HL-60 (cell line): ENCODE data around the gene CAMK2B.

ENCODE experiments used
- DNase-seq, 2 experiments: peaks; one replicate each; pipeline ENCODE4 v3.0.0-alpha.2; 2010 to 2020; ENCODE audit warnings: low read depth in 1 of 2, low spot score in 1 of 2
- H3K27ac ChIP-seq: fragments of 250-450 bp; sonication (Bioruptor Pico); replicated peaks from 2 replicates; pipeline ENCODE4 v1.5.1; 2020; ENCODE audit warnings: mild to moderate bottlenecking, moderate library complexity
- H3K27me3 ChIP-seq: fragments of 250-450 bp; sonication (Bioruptor Pico); 2 replicates; pipeline ENCODE4 v1.5.1; 2021; ENCODE audit warnings: mild to moderate bottlenecking, moderate library complexity; ENCODE audit not compliant: insufficient read depth, poor library complexity, severe bottlenecking
- H3K4me3 ChIP-seq: replicated peaks from 2 replicates; pipeline ENCODE4 v1.5.1; 2011; ENCODE audit warnings: mild to moderate bottlenecking, control low read depth, low read length; ENCODE audit not compliant: insufficient read depth
- GABPA ChIP-seq: IDR thresholded peaks from 2 replicates; pipeline ENCODE4 v1.6.1; 2012; ENCODE audit warnings: low read depth
- POLR2AphosphoS5 ChIP-seq: IDR thresholded peaks from 2 replicates; pipeline ENCODE4 v1.6.1; 2012; ENCODE audit warnings: low read depth
- SPI1 ChIP-seq: IDR thresholded peaks from 2 replicates; pipeline ENCODE4 v1.6.1; 2012; ENCODE audit warnings: low read depth, mild to moderate bottlenecking, borderline replicate concordance
- TF ChIP-seq, protein P1 (sequence below): IDR thresholded peaks from one replicate; pipeline ENCODE4 v1.5.1; 2011; ENCODE audit warnings: low read length, control low read depth, inconsistent platforms; ENCODE audit not compliant: insufficient read depth
- TF ChIP-seq, protein P2 (sequence below): IDR thresholded peaks from 2 replicates; pipeline ENCODE4 v1.6.1; 2012; ENCODE audit warnings: low read depth; ENCODE audit not compliant: insufficient replicate concordance

Gene CAMK2B

DNA sequence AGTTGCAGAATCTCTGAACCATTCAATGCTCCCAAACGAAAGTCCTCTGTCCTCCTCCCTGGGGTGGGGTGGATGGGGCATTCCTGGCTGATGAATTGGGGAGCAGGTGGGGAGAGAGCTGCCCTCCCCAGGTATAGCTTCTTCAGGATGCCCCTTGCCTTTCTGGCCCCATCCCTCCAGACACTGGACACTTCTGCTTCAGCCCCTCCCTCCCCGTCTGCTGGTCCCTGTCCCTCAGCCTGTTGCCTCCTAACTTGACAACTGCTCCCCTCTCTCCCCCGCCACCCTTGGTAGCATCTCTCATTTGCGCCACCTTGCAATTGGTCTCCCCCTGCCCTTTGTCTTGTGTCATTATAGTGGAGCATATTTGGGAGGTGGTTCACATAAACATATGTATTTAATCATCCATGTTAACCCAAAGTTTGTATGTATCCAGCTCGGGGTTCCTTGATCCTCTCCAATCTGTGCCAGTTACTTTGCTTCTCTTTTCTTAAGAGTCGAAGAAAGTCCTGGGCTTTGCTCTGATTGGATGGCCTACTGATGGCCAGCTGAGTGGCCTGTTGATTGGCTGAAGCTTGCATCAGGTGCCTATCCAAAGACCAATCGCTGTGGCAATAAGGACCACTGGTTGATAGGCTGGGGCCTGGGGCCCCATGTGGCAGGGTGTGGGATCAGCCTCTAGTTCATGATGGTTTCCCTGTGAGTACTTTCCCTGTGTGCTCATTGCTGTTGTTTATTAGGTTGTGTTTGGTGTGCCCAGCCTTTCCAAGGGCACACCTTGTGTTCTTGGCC lies 132.2 kb downstream of the CAMK2B start:
- Histone ChIP-seq H3K27me3 (no peaks in the 10 kb centered on the region), H3K4me3 (no peak overlapping the region), H3K27ac (no peak overlapping the region)
- DNase-seq, result no peak
- no peak for TF ChIP-seq POLR2AphosphoS5
- TF ChIP-seq GABPA, result no peak
- TF ChIP-seq, protein P1, sequence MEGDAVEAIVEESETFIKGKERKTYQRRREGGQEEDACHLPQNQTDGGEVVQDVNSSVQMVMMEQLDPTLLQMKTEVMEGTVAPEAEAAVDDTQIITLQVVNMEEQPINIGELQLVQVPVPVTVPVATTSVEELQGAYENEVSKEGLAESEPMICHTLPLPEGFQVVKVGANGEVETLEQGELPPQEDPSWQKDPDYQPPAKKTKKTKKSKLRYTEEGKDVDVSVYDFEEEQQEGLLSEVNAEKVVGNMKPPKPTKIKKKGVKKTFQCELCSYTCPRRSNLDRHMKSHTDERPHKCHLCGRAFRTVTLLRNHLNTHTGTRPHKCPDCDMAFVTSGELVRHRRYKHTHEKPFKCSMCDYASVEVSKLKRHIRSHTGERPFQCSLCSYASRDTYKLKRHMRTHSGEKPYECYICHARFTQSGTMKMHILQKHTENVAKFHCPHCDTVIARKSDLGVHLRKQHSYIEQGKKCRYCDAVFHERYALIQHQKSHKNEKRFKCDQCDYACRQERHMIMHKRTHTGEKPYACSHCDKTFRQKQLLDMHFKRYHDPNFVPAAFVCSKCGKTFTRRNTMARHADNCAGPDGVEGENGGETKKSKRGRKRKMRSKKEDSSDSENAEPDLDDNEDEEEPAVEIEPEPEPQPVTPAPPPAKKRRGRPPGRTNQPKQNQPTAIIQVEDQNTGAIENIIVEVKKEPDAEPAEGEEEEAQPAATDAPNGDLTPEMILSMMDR, result no peak
- TF ChIP-seq SPI1, result no peak
- TF ChIP-seq, protein P2, sequence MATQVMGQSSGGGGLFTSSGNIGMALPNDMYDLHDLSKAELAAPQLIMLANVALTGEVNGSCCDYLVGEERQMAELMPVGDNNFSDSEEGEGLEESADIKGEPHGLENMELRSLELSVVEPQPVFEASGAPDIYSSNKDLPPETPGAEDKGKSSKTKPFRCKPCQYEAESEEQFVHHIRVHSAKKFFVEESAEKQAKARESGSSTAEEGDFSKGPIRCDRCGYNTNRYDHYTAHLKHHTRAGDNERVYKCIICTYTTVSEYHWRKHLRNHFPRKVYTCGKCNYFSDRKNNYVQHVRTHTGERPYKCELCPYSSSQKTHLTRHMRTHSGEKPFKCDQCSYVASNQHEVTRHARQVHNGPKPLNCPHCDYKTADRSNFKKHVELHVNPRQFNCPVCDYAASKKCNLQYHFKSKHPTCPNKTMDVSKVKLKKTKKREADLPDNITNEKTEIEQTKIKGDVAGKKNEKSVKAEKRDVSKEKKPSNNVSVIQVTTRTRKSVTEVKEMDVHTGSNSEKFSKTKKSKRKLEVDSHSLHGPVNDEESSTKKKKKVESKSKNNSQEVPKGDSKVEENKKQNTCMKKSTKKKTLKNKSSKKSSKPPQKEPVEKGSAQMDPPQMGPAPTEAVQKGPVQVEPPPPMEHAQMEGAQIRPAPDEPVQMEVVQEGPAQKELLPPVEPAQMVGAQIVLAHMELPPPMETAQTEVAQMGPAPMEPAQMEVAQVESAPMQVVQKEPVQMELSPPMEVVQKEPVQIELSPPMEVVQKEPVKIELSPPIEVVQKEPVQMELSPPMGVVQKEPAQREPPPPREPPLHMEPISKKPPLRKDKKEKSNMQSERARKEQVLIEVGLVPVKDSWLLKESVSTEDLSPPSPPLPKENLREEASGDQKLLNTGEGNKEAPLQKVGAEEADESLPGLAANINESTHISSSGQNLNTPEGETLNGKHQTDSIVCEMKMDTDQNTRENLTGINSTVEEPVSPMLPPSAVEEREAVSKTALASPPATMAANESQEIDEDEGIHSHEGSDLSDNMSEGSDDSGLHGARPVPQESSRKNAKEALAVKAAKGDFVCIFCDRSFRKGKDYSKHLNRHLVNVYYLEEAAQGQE, result no peak

DNA sequence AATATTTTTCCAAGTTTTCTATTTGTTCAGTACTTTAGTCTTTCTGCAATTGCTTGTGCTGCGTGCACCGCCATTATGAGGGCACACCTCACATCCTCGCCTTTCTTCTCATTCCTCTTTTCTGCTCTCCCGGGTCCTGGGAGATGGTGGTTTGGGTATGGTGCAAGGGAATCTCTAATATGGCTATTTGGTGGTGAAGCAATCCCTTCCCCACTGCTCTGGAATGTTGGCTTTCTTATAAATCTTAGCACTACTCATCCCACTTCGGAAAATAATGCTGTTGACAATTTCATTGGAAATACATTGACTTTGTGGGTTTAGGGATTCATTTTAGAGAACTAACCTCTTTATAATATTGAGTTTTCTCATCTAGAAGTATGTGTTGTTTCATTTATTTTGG lies 134.2 kb downstream of the CAMK2B start:
- TF ChIP-seq SPI1 (no peak), GABPA (no peak), POLR2AphosphoS5 (no peak)
- TF ChIP-seq, protein P1, result no peak
- TF ChIP-seq, protein P2, result no peak
- Histone ChIP-seq H3K4me3 (no peak overlapping the region), H3K27ac (no peak overlapping the region), H3K27me3 (no peaks in the 10 kb centered on the region)
- DNase-seq, result no peak

DNA sequence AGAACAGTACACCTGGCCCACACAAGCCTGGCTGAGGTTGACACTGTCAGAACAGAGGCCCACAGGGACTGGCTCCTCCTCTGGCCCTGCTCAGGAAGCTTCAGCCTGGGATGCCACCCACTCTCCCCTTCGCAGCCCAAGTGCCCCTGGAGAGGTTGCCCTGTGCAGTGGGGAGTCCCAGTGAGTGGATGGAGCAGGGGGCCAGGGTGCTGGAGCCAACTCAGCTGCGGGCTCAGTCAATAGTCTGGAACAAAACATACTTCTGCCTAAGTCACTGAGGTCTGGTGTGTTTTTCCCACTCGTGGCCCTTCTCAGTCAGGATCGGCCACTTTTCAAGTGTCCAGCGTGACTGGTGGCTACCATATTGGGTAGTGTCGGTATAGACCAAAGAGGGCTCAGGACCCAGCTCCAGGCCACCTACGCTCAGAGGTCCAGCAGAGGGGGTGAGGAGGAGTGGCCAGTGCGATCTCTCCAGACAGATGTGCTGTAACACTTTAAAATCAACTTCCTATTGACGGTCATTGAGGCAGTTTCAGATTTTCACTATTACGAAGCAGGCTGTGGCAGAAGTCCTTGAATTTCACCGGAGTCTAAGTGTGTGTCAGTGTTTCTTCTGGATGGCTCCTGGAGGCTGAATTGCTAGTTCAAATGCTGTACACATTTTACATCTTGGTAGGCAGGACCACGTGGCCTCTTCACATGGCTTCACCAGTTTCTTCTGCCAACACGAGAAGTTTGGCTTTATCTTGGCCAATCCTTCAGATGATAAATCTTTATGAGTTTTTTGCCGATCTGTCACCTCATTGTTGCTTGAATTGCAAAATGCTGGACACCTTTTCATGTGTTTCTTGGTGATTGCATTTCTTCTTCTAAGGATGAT lies 135.2 kb downstream of the CAMK2B start:
- H3K27me3 ChIP-seq, result no peaks in the 10 kb centered on the region
- TF ChIP-seq, protein P1, result no peak
- TF ChIP-seq GABPA, result no peak
- TF ChIP-seq SPI1, result no peak
- TF ChIP-seq POLR2AphosphoS5, result no peak
- TF ChIP-seq, protein P2, result no peak
- no peak overlapping the region for H3K4me3 ChIP-seq
- DNase-seq, result no peak
- no peak overlapping the region for H3K27ac ChIP-seq
